GM11168 (cell line): ENCODE data around the gene CTNNBL1.

ENCODE experiments used
- in situ Hi-C: fragments of 300-500 bp; cut with MboI; formaldehyde crosslinking; loops from one replicate; pipeline ENCODE4 v1.12.0; 2022; ENCODE audit warnings: low sequenced_read_pairs; ENCODE audit not compliant: unreplicated experiment

CTNNBL1 gene

DNA sequence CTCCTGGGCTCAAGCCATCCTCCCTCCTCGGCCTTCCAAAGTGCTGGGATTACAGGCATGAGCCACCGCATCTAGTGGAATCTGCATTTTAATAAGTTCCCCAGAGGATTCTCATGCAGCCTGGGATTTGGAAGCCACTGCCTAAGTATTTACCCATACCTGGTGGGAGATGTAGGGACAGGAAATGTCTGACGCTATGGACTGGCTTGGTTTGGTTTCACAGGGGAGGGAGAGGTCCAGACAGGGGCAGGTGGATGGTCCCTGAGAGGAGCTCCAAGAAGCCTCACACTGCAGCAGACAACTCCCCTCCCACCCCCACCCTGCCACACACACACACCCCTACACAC is 213.5 kb downstream of the CTNNBL1 start:
- in situ Hi-C loops = no loop called here

DNA sequence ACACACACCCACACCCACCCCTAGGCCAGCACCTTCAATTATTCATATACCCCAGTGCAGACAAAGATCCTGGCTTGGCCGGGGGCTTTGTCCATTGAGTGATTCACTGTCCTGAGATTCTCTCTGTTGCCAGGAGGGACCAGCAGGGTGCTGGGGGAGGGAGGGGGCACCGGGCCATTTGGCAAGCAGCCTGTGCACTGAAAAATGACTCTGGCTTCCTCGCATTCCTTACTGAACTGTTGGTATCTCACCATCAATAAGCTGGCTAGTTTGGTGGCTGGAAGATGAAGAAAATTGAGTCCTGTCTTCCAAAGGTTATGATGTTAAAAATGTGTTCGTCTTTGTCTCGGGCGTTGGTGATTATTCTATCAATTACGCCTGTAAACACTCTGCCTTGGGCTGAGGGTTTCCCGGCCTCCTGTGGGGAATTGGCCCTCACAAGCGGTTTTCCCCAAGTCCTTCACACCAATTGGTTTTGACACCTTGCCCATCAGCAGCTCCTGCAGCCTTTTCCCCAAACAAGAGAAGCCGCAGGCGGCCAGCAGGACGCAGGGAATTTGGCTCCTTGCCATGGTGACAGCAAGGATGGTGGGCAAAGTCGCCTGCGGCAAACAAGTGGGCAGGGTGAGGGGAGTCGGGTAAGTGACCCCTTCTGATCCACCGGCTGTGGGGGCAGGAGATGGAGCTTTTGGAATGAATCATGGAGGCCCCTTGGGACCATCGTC is 214.0 kb downstream of the CTNNBL1 start:
- in situ Hi-C loops = no loop called here

- in situ Hi-C loops = no loop called here
These were observed 217.4 kb downstream of the CTNNBL1 start for GRCh38 chr20:37911261-37911660.

DNA sequence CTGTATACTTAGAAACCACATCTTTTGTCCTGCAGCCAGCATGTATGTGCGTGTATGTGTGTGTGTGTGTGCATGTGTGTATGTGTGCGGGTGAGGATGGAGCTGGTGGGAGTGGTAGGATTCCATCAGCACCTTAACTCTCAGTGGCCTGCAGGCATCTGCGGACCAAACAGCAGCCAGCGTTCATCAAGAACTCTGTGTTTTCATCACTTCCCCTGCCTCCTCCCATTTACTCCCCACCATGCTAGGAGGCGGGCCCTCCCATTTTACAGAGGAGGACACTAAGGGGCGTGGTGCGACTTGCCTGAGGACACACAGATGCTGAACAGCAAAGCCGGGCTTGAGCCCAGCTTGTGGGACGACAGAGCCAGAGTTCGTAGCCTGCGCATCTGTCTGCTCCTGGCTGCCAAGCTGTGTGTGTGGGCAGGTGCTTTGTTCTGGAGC is 218.0 kb downstream of the CTNNBL1 start:
- in situ Hi-C loops = no loop called here

DNA sequence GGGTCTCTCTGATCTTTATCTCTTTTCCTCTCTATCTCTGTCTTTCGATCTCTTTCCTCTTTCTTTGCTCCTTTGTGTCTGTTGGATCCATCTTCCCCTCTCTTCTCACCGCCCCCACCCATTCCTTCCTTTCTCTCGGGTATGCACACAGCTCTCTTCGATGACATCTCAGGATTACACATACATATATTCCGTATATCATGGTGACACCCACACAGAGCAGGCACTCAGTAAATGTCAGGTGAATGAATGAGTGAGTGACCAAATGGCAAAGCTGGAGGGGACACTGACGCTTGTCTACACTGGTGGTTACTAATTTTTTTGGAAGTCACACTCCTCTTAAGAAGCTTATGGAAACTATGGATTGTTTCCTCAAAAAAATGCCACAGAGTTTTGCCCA is 219.0 kb downstream of the CTNNBL1 start:
- in situ Hi-C loops = no loop called here

GRCh38 chr20:37913567-37914366 is 219.9 kb downstream of the CTNNBL1 start:
- in situ Hi-C loops = no loop called here

- in situ Hi-C loops = no loop called here
These were observed 220.5 kb downstream of the CTNNBL1 start for GRCh38 chr20:37914367-37914671.

- in situ Hi-C loops = no loop called here
These were observed 221.0 kb downstream of the CTNNBL1 start for GRCh38 chr20:37914672-37915433.

DNA sequence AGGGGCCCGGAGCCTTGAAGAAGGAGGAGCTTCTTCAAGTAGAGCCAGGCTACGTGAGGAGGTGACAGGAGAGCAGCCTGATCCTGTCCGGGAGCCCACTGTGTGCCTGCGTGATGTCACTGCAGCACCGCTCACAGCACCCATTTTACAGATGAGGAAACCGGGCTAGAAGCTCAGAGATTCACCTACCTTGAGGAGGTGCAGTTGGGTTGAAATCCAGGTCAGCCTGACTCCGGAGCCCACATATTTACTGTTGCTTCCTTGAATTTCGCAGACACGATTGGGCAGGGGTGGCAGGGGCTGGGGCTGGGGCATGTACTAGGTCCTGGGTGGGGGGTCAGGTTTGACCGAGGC is 221.6 kb downstream of the CTNNBL1 start:
- in situ Hi-C loops = no loop called here

DNA sequence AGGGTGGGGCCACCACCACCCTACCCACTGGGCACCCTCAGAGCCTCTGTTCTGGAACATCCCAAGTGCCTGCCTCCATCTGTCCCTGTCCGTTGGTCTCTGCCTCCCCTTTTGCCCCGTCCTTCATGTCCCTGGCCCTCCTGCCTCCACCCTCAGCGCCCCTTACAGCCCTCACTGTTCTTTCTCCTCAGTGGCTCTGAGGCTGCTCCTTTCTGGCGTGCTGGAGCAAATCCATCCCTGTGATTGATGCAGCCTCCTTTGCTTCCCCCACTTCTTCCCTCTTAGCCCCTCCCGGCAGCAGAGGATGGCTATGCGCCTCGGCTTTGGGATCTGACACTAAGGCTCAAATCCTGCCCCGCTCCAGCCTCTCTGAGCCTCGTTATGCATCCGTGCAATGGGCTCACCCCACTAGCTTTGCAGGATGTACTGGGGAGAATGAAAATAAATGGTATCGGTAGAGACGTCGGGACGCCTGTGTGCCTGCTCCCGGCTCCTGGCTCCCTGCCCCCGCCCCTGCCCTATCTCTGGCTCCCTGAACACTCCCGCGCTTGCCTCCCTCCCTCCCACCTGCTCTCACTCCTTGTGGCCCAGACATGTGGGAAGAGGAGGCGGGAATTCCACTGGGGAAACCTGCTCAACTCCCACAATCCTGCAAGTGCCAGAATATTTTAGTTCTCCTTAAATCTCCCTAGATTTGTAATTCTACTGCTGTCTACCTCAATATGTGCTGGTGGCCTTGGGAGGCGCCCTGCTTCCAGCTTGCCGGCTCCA is 222.2 kb downstream of the CTNNBL1 start:
- in situ Hi-C loops = no loop called here

GRCh38 chr20:37917461-37917860 is 223.6 kb downstream of the CTNNBL1 start:
- in situ Hi-C loops = no loop called here

DNA sequence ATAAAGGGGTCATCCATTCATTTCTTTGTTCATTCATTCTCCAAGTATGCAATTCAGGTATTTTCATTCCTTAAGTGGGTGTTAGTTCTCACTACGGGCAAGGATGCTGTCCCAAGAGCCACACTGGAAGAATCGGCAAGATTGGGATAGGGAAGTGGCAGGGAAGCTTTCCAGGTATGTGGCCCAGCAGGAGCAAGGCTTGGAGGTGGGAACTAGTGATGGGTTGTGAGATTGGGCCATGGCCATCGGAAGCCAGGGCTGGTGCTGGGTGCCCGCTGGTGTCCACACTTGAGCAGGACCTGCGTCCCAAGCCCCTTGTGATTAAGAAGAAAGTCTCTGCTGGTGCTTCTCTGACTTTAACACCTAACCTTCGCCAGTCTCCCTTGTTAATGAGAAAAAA is 224.2 kb downstream of the CTNNBL1 start:
- in situ Hi-C loops = no loop called here

GRCh38 chr20:37919389-37920040 is 225.7 kb downstream of the CTNNBL1 start:
- in situ Hi-C loops = no loop called here

GRCh38 chr20:37920270-37920669 is 226.4 kb downstream of the CTNNBL1 start:
- in situ Hi-C loops = no loop called here

GRCh38 chr20:37920679-37921322 is 227.0 kb downstream of the CTNNBL1 start:
- in situ Hi-C loops = no loop called here

DNA sequence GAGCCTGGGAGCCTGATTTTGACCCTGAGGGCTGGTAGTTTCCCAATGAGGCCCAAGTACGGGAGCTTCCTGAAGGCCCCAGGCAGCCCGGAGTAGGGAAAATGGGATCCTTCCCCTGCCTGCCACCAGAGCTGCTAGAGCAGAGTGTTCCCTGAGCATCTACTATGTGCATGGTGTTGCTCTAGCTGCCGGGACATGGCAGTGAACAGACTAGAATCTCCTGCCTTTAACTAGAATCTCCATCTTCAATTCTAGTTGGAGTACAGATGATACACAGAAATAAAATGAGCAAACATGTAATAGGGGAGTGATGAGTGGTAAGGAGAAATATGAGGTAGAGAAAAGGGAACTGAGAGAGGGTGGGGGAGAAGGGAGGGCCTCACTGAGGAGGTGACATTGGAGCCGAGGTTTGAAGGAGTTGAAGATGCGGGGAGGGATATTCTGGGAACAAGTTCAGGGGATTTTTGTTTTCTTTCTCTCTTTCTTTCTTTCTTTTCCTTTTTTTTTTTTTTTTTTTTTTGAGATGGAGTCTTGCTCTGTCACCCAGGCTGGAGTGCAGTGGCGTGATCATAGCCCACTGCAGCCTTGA is 227.6 kb downstream of the CTNNBL1 start:
- in situ Hi-C loops = no loop called here
